Stimulated activated CD8-positive, alpha-beta memory T cell treated with anti-CD3 and anti-CD28 coated beads, Interleukin-15, amount 100 ng/mL, for 48 hours (primary cell): ENCODE measurements around the gene TBX4.

Experiments used
- DNase-seq, 2 donors: peaks; one replicate each; pipeline ENCODE4 v3.0.0-alpha.2; 2020; ENCODE audit warnings: low read depth in 2 of 2

TBX4 gene

DNA sequence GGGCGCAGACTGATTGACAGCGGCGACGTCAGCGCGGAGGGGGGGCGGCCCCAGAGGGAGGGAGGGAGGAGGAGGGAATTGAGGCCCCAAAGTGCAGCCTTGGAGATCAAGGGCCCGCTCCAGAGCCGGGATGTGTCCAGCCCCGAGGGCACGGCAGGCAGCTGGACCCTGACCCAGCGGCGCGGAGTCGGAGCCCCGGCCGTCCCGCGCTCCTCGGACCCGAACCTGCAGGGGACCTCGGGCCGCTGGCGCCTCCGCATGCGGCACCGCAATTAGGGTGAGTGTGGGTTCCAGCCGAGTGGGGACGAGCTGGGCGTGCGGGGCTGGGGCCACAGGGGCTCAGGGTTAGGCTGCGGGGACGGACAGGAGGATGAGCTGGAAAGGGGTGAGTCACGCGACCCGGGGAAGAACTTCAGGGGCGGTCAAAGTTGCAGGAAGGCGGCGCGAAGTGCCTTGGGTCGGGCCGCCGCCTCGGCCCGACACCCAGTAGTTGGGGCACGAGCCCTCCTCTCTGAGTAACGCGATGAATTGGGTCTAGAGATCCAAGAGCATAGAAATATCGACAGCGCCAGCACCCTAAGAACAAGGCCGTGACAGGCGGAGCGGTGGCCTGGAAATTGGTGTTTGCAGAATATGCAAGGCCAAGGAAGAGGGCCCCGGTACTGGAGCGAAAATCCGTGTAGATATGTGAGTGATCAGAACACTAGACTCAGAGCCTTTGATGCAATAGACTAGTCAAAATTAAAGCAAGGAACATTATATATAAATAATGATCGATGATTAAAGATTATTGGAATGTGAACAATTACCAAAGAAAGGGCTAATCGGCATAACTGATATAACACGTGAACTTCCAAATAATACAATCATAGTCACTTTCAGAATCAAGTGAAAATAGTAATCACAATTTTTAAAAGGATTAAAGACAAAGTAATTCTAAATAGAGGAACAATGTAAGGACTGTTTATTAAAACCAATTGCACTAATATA, at the start of gene TBX4:
TBX4 (plus strand) TSS at position 122 of the 990 bp plus-strand sequence. CDS start 4,069 bp downstream, outside the sequence.
- no peak for DNase-seq

DNA sequence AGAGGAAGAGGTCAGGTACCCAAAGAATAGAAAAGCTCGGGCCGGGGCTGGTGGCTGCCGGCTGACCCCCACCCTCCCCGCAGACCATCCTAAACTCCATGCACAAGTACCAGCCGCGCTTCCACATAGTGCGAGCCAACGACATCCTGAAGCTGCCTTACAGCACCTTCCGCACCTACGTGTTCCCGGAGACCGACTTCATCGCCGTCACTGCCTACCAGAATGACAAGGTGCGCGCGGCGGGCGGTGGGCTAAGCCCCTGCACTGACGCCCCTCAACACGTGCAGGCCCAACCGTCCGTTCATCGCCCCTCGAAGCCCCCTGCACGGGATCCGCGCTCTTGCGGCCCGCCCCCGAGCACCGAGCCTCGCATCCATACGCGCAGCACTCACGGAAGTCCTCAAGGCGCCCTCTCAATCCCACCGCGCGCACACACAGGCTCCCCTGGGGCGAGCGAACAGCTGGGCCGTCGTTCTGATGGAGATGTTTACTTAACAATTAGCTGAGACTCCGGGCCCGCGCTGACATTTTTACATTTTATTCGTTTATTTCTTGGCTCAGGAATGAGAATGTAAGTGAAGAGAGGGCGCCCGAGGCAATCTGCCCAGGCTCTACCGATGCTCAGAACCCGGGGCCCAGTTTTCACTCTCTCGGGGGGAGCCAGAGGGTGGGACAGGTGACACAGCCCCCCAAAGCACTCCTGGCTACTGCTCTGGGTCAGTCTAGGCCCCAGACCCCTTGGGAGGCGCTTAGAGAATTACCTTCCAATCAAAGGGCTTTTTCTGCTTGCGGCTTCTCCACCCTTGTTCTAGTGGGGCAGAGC, 49.0 kb upstream of the TBX4 start:
- no peak for DNase-seq

DNA sequence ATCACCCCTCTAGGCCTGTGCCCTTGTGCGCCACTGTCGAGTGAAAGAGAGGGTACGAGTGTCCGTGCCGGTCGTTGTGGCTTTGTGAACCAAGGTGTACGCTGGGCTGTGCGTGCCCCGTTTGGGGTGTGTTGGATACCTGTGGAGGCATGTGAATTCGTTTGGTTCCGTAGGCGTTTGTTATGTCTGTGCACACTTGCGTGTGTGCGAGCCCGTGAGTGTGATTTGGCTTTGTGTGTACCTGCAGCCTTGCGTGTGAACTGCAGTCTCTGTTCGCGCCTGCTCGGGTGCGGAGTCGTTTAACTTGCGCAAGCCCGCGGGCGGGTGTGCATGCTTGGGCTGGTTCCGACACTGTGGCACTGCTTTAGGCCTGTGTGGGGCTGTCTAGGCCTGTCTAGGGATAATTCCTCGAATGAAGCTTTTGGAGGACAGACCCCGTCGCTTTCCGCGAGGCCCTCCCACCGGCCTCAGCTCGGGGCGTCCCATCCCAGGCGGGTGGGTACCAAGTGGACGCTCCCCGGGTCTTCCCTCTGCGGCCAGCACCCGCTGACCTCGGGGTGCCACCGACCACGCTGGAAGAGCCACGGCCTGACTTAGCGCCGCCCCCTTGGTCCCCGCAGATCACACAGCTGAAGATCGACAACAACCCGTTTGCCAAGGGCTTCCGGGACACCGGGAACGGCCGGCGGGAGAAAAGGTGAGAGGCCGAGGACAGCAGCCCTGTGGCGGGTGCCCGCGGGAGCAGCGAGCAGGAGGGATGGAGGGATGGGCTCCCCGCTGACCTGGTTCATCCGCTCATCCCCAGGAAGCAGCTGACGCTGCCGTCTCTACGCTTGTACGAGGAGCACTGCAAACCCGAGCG, 48.2 kb upstream of the TBX4 start:
- no peak for DNase-seq

DNA sequence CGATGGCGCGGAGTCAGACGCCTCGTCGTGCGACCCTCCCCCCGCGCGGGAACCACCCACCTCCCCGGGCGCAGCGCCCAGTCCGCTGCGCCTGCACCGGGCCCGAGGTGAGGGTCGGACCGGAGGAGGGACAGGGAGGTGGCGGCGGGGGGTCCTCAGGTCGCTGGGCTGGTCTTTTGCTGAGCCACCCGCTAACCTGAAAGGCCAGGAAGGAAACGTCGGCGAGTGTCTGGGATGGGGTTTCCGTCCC, 47.6 kb upstream of the TBX4 start:
- DNase-seq: no peak

DNA sequence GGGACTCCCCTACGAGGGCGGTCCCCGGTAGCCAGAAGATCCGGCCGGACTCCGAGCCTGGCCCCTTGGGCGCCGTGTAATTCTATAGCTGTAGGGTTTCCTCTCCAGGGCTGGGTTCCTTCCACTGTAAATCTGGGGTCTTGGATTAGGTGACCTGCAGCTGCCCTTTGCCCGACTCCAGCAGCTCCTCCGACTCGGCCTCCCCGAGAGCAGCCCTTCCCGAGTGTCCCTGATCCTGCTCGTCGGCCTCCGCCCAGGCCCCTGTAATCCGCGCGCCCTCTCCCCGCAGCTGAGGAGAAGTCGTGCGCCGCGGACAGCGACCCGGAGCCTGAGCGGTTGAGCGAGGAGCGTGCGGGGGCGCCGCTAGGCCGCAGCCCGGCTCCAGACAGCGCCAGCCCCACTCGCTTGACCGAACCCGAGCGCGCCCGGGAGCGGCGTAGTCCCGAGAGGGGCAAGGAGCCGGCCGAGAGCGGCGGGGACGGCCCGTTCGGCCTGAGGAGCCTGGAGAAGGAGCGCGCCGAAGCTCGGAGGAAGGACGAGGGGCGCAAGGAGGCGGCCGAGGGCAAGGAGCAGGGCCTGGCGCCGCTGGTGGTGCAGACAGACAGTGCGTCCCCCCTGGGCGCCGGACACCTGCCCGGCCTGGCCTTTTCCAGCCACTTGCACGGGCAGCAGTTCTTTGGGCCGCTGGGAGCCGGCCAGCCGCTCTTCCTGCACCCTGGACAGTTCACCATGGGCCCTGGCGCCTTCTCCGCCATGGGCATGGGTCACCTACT, 47.1 kb upstream of the TBX4 start:
- DNase-seq: no peak

DNA sequence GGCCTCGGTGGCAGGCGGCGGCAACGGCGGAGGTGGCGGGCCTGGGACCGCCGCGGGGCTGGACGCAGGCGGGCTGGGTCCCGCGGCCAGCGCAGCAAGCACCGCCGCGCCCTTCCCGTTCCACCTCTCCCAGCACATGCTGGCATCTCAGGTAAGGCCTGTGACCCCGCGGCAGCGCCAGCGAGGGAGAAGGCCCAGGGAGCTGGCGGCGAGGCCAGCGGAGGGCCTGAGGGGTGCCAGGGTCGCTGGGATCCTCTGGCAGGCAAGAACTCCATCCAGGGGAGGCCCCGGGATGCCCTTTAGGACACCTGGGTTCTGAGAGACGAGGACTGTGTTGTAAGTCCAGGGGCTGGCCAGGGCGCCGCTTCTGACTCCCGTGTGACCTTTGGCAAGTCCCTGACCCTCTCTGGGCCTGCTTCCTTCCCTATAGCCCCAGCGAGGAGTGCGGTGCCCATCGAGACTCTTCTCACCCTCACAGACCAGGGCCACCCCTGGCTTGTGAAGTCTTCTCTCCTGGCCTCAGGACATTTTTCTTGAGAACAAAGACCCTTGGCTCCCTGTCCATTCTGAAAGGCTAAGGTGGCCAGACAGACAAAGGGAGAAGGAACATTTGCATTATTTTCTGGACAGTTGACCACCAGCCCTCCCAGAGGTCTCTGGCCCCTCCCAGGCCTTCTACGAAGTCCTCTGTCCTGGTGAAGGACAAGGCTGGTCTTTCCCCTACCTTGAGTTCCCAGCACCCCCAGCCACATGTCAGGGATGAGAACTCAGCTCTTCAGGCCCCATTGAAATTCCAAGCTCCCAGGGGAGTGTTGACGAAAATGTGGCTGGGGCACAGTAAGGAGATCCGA, 46.3 kb upstream of the TBX4 start:
- DNase-seq: no peak

DNA sequence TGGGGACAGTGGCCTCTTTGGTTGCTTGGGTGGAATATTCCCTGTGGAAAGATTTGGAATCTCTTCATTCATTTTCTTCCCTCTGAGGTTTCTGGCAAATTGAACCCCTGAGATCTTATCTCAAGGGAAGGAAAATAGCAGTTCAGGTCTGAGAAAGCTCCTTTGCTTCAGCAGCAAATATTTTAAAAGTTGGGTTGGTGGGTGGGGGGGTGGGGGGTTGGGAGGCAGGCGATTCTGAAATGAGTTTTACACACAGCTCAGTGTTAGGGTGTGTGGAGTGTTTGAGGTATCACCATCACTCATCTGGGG, 45.7 kb upstream of the TBX4 start:
- DNase-seq: no peak

DNA sequence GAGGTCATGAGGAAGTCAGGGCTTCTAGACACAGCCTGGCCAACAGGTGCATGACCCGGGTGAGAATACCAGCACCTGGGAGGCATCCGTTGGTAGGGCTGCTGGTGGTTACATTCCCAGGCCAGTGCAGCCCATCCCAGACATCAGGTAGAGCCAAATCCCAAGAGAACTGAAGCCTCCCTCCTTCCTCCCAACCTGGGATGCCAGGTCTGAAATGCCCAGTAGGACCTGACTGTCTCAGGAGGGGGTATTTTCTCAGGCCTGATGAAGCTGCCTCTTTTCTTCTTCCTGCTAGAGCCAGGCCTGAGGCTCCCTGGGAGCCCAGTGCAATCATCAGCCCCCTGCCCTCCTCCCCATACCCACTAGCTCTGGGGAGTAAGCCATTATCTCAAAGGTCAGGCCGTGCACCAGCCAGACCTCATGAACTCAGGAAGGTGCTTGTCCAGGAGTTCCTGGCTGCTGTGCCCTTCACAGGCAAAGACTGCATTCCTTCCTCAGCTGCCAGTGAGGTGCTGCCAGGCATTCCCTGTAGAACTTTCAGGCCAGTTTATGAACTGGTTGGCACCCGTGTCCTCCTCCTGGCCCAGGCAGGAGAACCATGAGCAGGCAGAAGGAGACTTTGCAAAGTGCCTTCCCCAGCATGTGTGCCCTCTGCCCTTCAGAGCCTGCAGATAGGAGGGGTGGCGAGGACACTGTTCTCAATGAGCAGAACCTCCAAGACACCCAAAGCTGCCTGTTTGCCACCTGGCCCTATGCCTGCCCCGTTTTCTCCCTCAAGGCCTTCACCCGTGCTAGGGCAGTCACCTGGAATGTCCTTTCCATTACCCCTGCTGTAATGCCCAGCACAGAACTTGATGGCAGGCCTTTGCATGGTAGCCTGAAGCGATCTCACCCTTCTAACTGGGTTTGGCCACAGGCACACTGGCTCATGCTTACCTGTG, 45.0 kb upstream of the TBX4 start:
- DNase-seq: no peak

DNA sequence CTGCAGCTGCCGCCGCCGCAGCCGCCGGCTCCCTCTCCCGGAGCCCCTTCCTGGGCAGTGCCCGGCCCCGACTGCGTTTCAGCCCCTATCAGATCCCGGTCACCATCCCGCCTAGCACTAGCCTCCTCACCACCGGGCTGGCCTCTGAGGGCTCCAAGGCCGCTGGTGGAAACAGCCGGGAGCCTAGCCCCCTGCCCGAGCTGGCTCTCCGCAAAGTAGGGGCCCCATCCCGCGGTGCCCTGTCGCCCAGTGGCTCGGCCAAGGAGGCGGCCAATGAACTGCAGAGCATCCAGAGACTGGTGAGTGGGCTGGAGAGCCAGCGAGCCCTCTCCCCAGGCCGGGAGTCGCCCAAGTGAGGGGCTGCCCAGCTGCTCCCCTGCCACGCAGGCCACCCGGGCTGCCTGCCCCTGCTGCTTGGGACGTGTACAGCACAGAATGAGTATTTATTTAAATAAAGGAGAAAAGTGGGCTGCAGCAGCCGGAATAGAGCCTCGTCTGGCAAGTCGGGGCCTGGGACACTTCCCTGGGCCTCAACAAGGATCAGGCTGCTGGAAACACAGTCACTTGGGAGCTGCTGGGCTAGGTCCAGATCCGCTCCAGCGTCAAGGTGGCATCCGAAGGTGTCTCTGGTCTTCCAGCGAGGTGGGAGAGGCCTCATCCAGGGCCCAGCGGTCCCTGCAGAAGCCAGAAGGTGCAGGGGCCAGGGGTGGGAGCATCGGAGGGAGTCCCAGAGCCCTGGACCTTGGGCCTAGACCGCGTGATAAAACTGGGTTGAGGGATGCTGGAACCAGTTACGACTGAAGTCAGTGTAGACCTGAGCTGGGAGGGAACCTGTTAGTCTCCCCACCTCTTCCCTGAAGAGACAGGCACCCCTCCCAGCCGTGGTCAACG, 43.8 kb upstream of the TBX4 start:
- DNase-seq: no peak

DNA sequence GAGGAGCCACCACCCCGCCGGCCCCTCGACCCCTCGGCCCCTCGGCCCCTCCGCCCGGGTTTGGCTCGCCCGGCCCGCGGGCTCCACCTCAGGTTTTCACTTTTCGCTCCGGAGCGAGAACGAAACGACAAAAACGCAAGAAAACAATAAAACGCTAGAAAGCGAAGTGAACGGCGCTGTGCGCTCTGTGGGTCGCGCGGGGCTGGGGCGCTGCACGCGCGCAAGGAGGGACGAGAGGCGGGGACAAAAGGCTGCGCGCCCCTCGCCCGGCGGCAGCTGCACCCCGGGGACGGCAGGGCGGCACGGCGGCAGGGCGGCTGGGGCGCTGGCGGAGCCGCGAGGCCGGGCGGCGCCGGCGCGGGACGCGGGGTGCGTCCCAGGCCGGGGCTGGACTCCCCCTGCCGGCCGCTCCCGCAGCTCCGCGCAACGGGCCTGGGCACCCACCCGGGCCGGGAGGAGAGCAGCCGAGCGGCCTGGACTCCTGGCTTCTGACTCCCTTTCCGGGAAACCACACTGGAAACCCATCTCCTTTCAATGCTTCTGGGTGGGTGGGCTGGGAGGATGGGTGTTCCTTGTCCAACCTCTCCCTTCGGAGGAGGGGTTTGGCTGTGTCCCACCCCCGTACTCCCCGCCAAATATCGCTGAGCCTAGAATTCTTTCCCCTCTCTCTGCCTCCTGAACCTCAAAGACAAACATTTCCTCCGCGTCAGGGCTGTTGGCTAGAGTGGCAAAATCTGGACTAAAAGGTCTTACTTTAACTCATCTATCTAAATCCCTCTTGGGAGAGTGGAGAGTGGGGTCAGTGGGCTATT, 42.7 kb upstream of the TBX4 start:
- peak in 1 of 2 donors; percentile 21 for DNase-seq

DNA sequence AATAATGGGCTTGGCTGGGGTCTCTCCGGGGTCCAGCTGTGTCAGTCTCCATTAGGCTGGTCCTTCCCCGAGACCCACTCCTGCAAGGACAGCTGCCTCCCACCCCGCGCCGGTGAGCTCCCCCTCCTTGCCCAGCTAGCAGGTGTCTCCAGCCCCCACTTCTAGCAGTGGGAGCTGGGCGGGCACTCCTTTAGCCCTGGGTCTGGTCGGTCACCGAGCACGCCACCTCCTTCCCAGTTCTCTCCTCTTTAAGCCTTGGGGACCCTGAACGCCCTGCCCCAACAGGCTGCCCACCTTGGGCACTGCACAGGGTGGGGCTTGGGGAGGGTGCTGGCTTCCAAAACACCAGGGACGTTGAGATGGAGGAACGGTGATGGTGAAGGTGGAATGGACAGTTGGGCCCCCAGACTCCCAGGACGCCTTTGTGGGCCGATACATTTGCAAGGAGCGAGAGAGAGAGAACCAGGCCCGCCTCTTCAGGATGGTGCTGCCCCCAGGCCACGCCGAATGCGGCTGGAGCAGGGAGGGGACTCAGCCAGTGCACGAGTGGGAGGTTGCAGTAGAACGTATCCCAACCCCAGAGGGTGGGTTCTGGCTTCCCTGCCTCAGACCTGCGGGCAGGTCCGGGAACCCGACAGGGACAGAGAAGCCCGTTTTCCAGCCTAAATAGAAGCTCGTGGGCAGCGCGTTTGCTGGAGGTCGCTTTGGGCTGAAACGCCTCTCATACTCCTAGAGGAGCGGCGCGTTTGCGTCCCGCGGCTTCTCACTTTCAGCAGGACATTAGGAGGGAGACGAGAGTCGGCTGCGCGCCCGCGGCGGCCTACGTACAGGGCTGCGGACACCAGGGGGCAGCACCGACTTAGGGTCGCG, 41.8 kb upstream of the TBX4 start:
- DNase-seq: peak; percentile 40 to 51

DNA sequence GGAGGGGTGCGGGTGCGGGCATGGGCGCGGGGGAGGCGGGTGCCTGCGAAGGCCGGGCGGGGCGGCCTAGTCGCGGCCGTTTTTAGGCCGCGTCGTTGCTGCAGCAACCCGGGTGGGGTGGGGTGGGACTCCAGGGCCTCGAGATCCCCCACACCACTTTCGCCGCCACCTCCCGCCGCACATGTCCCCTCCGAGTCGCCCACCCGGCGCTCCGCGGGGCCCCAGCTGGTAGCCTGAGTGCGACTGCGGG, 41.3 kb upstream of the TBX4 start:
- DNase-seq: no peak

DNA sequence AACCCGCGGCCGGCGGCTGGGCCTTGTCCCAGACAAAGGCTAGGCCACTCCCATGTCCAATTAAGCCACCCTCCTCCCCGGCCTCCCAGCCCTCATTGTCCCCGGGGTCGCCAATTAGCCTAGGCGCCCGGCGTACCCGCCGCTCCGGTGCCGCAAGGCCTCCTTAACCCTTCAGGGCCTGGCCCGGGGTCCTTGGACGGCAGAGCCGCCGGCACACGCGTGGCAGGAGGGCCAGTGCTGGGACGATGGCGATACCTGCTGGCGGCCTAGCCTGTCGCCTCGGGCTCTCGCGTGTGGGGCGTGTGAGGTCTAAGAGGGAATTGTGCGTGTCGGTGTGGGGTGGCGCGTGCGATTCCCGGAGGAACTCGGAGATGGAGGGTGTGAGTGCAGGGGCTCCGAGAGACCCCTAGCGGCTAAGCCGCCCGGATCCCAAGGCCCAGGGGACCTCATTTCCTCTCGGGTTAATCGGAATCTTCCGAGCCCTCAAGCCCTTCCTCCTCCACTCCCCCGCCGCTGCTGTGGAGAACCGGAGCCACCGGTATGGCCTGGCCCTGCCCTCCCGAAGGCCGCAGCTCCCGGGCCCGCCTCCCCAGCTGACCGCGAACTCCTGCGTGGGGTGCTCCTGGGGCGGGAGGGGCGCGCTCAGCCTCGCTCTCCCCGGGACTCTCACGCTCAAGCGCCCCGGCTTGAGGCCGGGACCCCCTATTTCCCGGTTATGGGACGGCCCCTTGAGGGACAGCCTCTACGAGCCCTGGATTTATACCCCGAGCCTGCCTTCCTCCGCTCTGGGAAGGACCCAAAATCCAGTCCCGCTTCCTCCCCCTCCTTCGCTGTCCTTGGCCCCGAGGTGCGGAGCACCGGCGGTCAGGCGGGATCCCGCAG, 40.7 kb upstream of the TBX4 start:
- DNase-seq: no peak

DNA sequence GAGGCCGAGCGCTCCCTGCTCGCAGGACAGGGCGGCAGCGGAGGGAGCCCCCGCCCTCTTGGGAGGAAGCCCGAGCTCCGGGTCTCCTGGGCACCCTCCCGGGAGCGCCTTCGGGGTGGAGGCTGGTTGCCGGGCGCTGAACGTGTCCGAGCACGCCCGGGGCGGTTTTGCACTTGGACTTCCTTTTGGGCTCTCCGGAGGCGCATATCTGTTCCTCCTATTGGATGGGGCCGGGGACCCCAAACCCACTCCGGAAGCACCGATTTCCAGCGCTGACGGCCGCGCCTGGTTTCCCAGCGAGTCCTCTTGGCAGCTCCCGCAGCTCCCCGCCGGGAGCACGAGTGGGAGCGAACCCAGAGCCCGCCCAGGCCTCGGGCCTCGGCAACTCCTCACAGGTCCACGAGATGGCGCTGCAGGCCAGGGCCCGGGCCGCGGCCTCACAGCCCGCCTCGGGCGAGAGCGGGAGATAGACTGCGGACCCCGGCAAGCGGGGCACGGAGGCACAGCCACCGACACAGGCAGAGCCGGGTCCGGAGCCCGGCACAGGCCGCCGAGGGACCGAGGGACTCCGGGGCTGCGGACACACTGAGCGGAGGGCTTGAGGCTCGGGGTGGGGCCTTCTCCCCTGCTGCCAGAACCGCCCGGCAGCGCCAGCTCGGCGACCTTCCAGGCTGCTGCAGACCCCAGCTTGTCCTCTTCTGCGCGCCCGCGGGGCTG, 39.9 kb upstream of the TBX4 start:
- peak; percentile 45 to 62 for DNase-seq
